Renal cortical epithelial cell (primary cell): Measurements from ENCODE around the gene CAPN3. TPM values are rescaled to one million over a fixed set of nuclear protein-coding genes. Genes with fewer than 3 reads are reported as not detected.

Experiments used
- DNase-seq: peaks from one replicate; pipeline ENCODE4 v3.0.0-alpha.2; 2011; ENCODE audit warnings: low read depth
- total RNA-seq: library from RNA; depleted of rRNA; stranded (reverse); fragments of >200 nt; gene quantifications from 2 replicates; pipeline ENCODE4 v1.2.3, GENCODE V29; 2014

CAPN3 gene
- total RNA-seq, 1 donor from 2014 or later = 3.6 TPM

GRCh38 chr15:42453826-42454225 lies 94.5 kb downstream of the CAPN3 start:
- DNase-seq = no peak

GRCh38 chr15:42456531-42456930 lies 97.2 kb downstream of the CAPN3 start:
- no peak for DNase-seq

GRCh38 chr15:42456971-42457370 lies 97.7 kb downstream of the CAPN3 start:
- no peak for DNase-seq

GRCh38 chr15:42457445-42458442 lies 98.4 kb downstream of the CAPN3 start:
- peak; percentile 89 for DNase-seq

- DNase-seq = peak; percentile 42
Measured at GRCh38 chr15:42461261-42461660, 102.0 kb downstream of the CAPN3 start.

Other genes with a start within 250 kb of the CAPN3 start
- 0.20 and 2.1 TPM in 2 replicates for gene PLA2G4F, start 202.9 kb upstream of the CAPN3 start, total RNA-seq
- 26.4 and 62.5 TPM in 2 replicates for gene VPS39, start 151.2 kb upstream of the CAPN3 start, total RNA-seq
- 20.9 and 22.4 TPM in 2 replicates for gene GANC, start 86.3 kb upstream of the CAPN3 start, total RNA-seq
- 44.8 and 72.8 TPM in 2 replicates for gene TMEM87A, start 86.1 kb upstream of the CAPN3 start, total RNA-seq
- gene ZNF106, start 131.6 kb downstream of the CAPN3 start, total RNA-seq = 28.3 and 52.8 TPM in 2 replicates
- gene SNAP23, start 136.1 kb downstream of the CAPN3 start, total RNA-seq = 112 and 168 TPM in 2 replicates
- gene LRRC57, start 189.3 kb downstream of the CAPN3 start, total RNA-seq = 24.0 and 30.7 TPM in 2 replicates
- gene HAUS2, start 189.3 kb downstream of the CAPN3 start, total RNA-seq = 35.3 and 92.9 TPM in 2 replicates
- 2.1 and 11.3 TPM in 2 replicates for gene STARD9, start 216.1 kb downstream of the CAPN3 start, total RNA-seq